NT2/D1 (cell line): ENCODE results near the gene FAF2.

Experiments used
- DNase-seq: peaks from one replicate; pipeline ENCODE4 v3.0.0-alpha.2; 2011; ENCODE audit warnings: low read depth, low spot score
- H3K27me3 ChIP-seq: 2 replicates; pipeline ENCODE4 v1.6.0; 2011; ENCODE audit warnings: mild to moderate bottlenecking; ENCODE audit not compliant: insufficient read length, insufficient read depth
- H3K36me3 ChIP-seq: 2 replicates; pipeline ENCODE4 v1.6.1; 2011; ENCODE audit warnings: mild to moderate bottlenecking, low read length, mixed read lengths; ENCODE audit not compliant: insufficient read depth, insufficient read length
- H3K4me1 ChIP-seq: 2 replicates; pipeline ENCODE4 v1.5.1; 2011; ENCODE audit not compliant: insufficient read depth, insufficient read length
- H3K4me3 ChIP-seq: 2 replicates; pipeline ENCODE4 v1.5.1; 2011; ENCODE audit warnings: low read depth; ENCODE audit not compliant: insufficient read length
- H3K9ac ChIP-seq: 2 replicates; pipeline ENCODE4 v1.6.0; 2011; ENCODE audit warnings: low read depth; ENCODE audit not compliant: insufficient read length
- H3K9me3 ChIP-seq: 2 replicates; pipeline ENCODE4 v1.5.1; 2011; ENCODE audit warnings: mild to moderate bottlenecking, low read length; ENCODE audit not compliant: insufficient read depth
- SUZ12 ChIP-seq: IDR thresholded peaks from 2 replicates; pipeline ENCODE4 v1.6.1; 2011; ENCODE audit not compliant: insufficient read length, insufficient read depth; ENCODE audit errors: extremely low read depth
- YY1 ChIP-seq: IDR thresholded peaks from 2 replicates; pipeline ENCODE4 v1.6.1; 2011; ENCODE audit not compliant: insufficient read length, insufficient read depth
- ZNF274 ChIP-seq: IDR thresholded peaks from 2 replicates; pipeline ENCODE4 v1.6.1; 2011; ENCODE audit warnings: mild to moderate bottlenecking, low read depth, low read length

FAF2 gene

GRCh38 chr5:176533894-176534611 is 85.9 kb downstream of the FAF2 start:
- DNase-seq: no peak
- Histone ChIP-seq H3K9ac (peak overlapping the region; percentile 26), H3K9me3 (no peaks in the 10 kb centered on the region), H3K4me3 (no peak overlapping the region), H3K4me1 (peaks cover 16% of the 10 kb centered on the region), H3K27me3 (no peaks in the 10 kb centered on the region), H3K36me3 (peaks cover 44% of the 10 kb centered on the region)
- TF ChIP-seq YY1 (no peak), ZNF274 (no peak), SUZ12 (no peak)

GRCh38 chr5:176534640-176535039 is 86.5 kb downstream of the FAF2 start:
- no peak overlapping the region for H3K4me3 ChIP-seq
- peaks cover 38% of the 10 kb centered on the region for H3K36me3 ChIP-seq
- H3K4me1 ChIP-seq: peaks cover 16% of the 10 kb centered on the region
- no peak overlapping the region for H3K9ac ChIP-seq
- H3K9me3 ChIP-seq: no peaks in the 10 kb centered on the region
- H3K27me3 ChIP-seq: no peaks in the 10 kb centered on the region
- DNase-seq: no peak
- TF ChIP-seq YY1: no peak
- TF ChIP-seq SUZ12: no peak
- no peak for TF ChIP-seq ZNF274

- Histone ChIP-seq H3K4me1 (peaks cover 16% of the 10 kb centered on the region), H3K27me3 (no peaks in the 10 kb centered on the region), H3K36me3 (peaks cover 36% of the 10 kb centered on the region), H3K9me3 (no peaks in the 10 kb centered on the region), H3K9ac (peak overlapping the region; percentile 93), H3K4me3 (peak overlapping the region; percentile 89)
- DNase-seq: no peak
- TF ChIP-seq ZNF274: no peak
- no peak for TF ChIP-seq YY1
- no peak for TF ChIP-seq SUZ12
Observed at GRCh38 chr5:176535101-176535663, 87.0 kb downstream of the FAF2 start.

GRCh38 chr5:176535664-176536131 is 87.5 kb downstream of the FAF2 start:
- TF ChIP-seq YY1 (no peak), ZNF274 (no peak), SUZ12 (no peak)
- Histone ChIP-seq H3K9ac (peak overlapping the region; percentile 93), H3K9me3 (no peaks in the 10 kb centered on the region), H3K27me3 (no peaks in the 10 kb centered on the region), H3K4me1 (peaks cover 16% of the 10 kb centered on the region), H3K4me3 (peak overlapping the region; percentile 89), H3K36me3 (peaks cover 31% of the 10 kb centered on the region)
- no peak for DNase-seq

- peaks cover 12% of the 10 kb centered on the region for H3K4me1 ChIP-seq
- H3K36me3 ChIP-seq: peaks cover 25% of the 10 kb centered on the region
- DNase-seq: no peak
- H3K9me3 ChIP-seq: no peaks in the 10 kb centered on the region
- H3K4me3 ChIP-seq: peak overlapping the region; percentile 89
- no peak for TF ChIP-seq ZNF274
- no peak for TF ChIP-seq YY1
- no peak for TF ChIP-seq SUZ12
- no peaks in the 10 kb centered on the region for H3K27me3 ChIP-seq
- H3K9ac ChIP-seq: peak overlapping the region; percentile 93
Observed at GRCh38 chr5:176536132-176536901, 88.1 kb downstream of the FAF2 start.

- H3K36me3 ChIP-seq: peaks cover 18% of the 10 kb centered on the region
- no peaks in the 10 kb centered on the region for H3K9me3 ChIP-seq
- peaks cover 16% of the 10 kb centered on the region for H3K4me1 ChIP-seq
- peak within 1 kb of the TSS; percentile 93 for H3K9ac ChIP-seq
- TF ChIP-seq YY1: peak; percentile 65
- no peak for TF ChIP-seq ZNF274
- no peaks in the 10 kb centered on the region for H3K27me3 ChIP-seq
- peak; percentile 91 for DNase-seq
- H3K4me3 ChIP-seq: peak within 1 kb of the TSS; percentile 89
Observed at GRCh38 chr5:176536902-176537553, 88.8 kb downstream of the FAF2 start, which contains the start of gene RNF44. TSS of gene RNF44 (minus strand) at chr5:176537402. CDS start at chr5:176532472, 4,930 bp downstream.
